ENCODE data around the gene NTRK1. TPM values are rescaled to one million over a fixed set of nuclear protein-coding genes. Genes with fewer than 3 reads are reported as not detected.

The NTRK1 gene
- total RNA-seq, 6 experiments from 2014 or later, result not detected

- no peaks in the 10 kb centered on the region for H3K27me3 ChIP-seq
- H3K27ac ChIP-seq, result no peak overlapping the region
- intact Hi-C loops (cut with DNase I), result no loop called here
- H3K4me1 ChIP-seq, result no peaks in the 10 kb centered on the region
- no peak for TF ChIP-seq CTCF (IDR thresholded peaks at IDR 0.05)
- TF ChIP-seq POLR2A (IDR thresholded peaks at IDR 0.05), result no peak
- 50% methylated on average over 5 of the region's 6 CpGs for WGBS (ENCODE audit: insufficient coverage, low coverage, low lambda C conversion rate, missing lambda C conversion rate)
- DNase-seq, result peak in 1 of 3 donors; percentile 22
- H3K9me3 ChIP-seq, result no peaks in the 10 kb centered on the region
- H3K36me3 ChIP-seq, result no peaks in the 10 kb centered on the region
- no peak for ATAC-seq
- H3K4me3 ChIP-seq, result no peak overlapping the region
Observed at GRCh38 chr1:156911577-156912298, 51.1 kb downstream of the NTRK1 start.

GRCh38 chr1:156912310-156912709 is 51.6 kb downstream of the NTRK1 start:
- H3K36me3 ChIP-seq, result no peaks in the 10 kb centered on the region
- peak in 1 of 3 donors; percentile 33 for DNase-seq
- intact Hi-C loops (cut with DNase I), result no loop called here

GRCh38 chr1:156912861-156913808 is 52.5 kb downstream of the NTRK1 start:
- intact Hi-C loops (cut with DNase I), result no loop called here
- Histone ChIP-seq H3K9me3 (no peaks in the 10 kb centered on the region), H3K36me3 (no peaks in the 10 kb centered on the region), H3K27ac (no peak overlapping the region), H3K4me1 (no peaks in the 10 kb centered on the region), H3K27me3 (no peaks in the 10 kb centered on the region), H3K4me3 (no peak overlapping the region)
- peak; percentile 60 to 65 (median 65) for DNase-seq
- WGBS (ENCODE audit: insufficient coverage, low coverage, low lambda C conversion rate, missing lambda C conversion rate), result 51% methylated on average over 12 of the region's 24 CpGs
- TF ChIP-seq CTCF (IDR thresholded peaks at IDR 0.05) (no peak), POLR2A (IDR thresholded peaks at IDR 0.05) (no peak)
- peak; percentile 28 to 78 (median 68) for ATAC-seq

More at GRCh38 chr1:156912310-156912709, 51.6 kb downstream of the NTRK1 start:
- no peak for ATAC-seq
- no peak overlapping the region for H3K4me3 ChIP-seq
- WGBS (ENCODE audit: insufficient coverage, low coverage, low lambda C conversion rate, missing lambda C conversion rate), result no CpG with 5 or more reads among the region's 2 CpGs
- H3K9me3 ChIP-seq, result no peaks in the 10 kb centered on the region
- no peaks in the 10 kb centered on the region for H3K4me1 ChIP-seq
- no peak overlapping the region for H3K27ac ChIP-seq
- no peaks in the 10 kb centered on the region for H3K27me3 ChIP-seq
- TF ChIP-seq CTCF (IDR thresholded peaks at IDR 0.05), result no peak
- no peak for TF ChIP-seq POLR2A (IDR thresholded peaks at IDR 0.05)

GRCh38 chr1:156913809-156914387 is 53.2 kb downstream of the NTRK1 start:
- H3K4me3 ChIP-seq, result no peak overlapping the region
- intact Hi-C loops (cut with DNase I), result no loop called here
- DNase-seq (peak in 1 of 3 donors; percentile 44), ATAC-seq (no peak)
- no peaks in the 10 kb centered on the region for H3K36me3 ChIP-seq
- no peaks in the 10 kb centered on the region for H3K27me3 ChIP-seq
- TF ChIP-seq CTCF (IDR thresholded peaks at IDR 0.05), result no peak
- 74% methylated on average over 3 of the region's 13 CpGs for WGBS (ENCODE audit: insufficient coverage, low coverage, low lambda C conversion rate, missing lambda C conversion rate)
- H3K9me3 ChIP-seq, result no peaks in the 10 kb centered on the region
- H3K4me1 ChIP-seq, result no peaks in the 10 kb centered on the region
- no peak overlapping the region for H3K27ac ChIP-seq
